Superior temporal gyrus (tissue), 1 donor: Measurements from ENCODE around the gene NELFCD.
"Not testable (repeated sequence)": the region's sequence is repeated elsewhere in the genome, so short reads cannot be mapped to it uniquely, and the experiment has no call there.

Source experiments
- DNase-seq: peaks from one replicate; pipeline ENCODE4 v3.0.0-alpha.2; 2016; ENCODE audit errors: extremely low spot score

The NELFCD gene

GRCh38 chr20:58980711-58981627 is at the start of gene NELFCD:
Gene NELFCD (plus strand): TSS chr20:58981256. CDS start chr20:58981310, 54 bp downstream.
- DNase-seq = peak; percentile 76

DNA sequence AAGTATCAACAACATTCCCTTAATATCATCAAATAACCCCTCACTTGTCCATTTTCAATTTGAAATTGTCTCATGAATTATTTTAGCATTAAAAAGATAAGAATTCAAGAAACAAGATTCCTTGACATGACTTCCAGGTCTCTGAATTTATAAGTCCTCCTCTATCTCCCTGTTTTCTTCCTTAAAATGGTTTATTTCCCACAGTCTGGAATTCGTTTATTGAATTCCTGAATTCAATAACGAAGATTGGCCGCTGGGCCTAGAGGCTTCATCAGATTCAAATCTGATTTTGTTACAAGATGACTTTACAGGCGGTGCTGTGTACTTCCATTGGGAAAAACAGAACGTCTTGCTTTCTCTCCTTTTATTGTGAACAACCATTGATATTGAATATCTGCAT is 48.9 kb upstream of the NELFCD start:
- DNase-seq = no peak

- DNase-seq = no peak
Observed at GRCh38 chr20:58938078-58938477, 43.0 kb upstream of the NELFCD start.

DNA sequence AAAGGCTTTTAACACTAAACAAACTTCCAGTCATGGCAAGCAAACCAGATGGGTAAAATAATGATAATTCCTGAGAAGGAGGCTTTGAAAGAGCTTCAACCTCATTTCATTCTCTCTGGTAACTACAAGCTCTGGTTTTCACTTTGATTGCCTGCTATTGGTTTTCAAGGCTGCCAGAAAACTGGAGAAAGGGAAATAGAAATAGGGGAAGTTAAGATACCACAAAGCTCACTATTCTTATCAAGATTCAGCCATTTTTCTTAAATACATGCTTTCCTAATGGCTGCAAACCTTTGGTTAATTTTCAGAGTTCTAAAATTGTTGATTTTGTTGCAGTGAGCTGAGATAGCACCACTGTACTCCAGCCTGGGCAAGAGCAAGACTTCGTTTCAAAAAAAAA is 42.5 kb upstream of the NELFCD start:
- no peak for DNase-seq

DNA sequence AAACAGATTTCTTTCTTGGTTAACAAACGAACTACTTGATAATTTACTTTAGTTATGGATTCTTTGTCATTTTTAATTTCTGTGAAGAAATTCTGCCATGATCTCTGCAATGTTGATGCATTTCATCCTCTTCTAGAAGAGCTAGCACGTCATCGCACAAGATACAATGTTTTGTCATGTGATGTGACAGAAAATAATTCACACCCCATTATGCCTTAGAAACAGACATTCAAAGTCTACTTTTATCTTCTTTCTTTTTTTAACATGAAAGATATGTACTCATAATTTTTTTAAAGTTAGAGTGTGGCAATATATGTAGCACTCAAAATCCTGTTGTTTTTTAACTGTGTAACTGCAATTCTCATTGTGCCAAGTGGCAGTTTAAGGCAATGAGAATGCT is 39.6 kb upstream of the NELFCD start:
- peak; percentile 24 for DNase-seq

GRCh38 chr20:58942549-58942948 is 38.5 kb upstream of the NELFCD start:
- no peak for DNase-seq

DNA sequence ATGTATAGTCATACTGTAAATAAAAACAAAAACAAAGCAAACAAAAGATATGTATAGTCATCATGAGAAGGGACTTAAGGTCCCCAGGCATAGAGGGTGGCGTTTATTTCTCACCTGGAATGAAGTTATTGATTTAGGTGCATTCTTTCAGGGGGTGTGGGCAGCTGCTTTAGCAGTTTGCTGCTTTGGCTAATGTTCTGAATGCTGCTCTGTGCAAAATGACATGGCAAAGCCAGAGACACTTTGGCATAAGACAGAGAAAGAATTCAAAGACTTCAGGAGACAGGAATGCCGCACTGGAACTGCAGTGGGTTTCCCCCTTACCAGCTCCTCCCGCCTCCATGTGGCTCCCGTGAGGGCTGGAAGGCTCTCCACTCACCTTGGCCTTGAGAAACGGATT is 36.4 kb upstream of the NELFCD start:
- DNase-seq = no peak

DNA sequence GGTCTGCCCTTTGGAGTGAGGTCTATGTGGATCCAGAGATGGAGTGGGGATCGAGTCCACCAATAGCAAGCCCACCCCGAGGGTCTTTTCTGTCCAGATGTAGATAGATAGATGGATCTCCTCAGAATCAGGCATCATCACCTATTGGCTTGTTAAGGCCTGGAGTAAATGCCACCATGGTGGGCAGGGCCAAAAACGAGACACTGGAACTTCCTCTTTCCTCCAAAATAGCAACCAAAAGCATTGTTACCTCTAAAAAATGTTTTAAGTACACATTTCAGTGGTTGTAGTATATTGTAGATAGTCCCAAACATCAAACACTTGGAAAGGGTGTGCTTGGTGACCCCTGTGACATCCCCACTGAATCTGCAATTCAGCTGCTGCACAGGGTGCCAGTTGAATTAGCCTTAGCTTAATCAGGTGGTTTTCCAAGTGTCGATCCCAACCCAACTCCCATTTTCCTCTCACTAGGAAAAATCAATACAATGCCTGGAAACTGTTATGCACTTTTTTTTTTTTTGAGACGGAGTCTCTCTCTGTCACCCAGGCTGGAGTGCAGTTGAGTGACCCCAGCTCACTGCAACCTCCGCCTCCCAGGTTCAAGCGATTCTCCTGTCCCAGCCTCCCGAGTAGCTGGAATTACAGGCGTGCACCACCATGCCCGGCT is 35.0 kb upstream of the NELFCD start:
- DNase-seq = no peak

DNA sequence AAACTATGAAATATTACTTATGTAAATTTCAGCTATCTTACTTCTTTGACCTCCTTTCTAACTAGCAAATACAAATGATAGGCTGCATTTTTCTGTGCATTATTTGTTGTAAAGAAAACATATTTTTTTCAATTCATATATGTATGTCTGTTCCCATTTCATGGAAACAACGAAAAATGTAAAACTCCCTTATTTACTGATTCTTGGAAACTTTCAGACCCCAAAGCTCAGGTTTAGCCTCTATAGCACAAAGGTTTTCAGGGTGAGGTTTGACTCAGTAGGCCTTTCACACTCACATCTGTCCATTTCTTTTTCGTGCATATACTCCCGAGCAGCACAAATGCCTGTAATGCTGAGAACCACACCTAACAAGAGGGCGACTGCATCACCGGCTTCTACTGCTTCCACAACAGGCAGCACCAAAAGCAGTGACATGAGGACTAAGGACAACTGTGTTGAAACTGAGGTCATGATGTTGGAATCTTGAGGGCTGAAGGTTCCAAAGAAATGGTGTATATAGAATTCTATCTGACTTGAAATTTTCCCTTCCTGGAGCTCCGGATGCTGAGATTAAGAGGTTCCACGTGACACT is 33.2 kb upstream of the NELFCD start:
- DNase-seq = not testable (repeated sequence)

DNA sequence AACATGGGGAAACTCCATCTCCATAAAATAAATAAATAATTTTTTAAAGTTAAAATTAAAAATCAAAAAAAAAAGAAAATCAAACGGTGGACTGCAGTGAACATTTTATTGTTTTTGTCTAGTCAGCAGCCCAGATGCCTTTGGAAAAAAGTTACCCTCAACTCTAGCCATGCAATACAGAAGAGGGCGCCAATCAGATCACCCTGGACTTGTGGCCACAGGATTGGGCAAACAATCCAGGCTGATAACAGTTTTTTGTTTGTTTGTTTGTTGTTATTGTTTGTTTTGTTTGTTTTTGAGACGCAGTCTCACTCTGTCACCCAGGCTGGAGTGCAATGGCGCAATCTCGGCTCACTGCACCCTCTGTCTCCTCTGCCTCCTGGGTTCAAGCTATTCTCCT is 30.5 kb upstream of the NELFCD start:
- no peak for DNase-seq

DNA sequence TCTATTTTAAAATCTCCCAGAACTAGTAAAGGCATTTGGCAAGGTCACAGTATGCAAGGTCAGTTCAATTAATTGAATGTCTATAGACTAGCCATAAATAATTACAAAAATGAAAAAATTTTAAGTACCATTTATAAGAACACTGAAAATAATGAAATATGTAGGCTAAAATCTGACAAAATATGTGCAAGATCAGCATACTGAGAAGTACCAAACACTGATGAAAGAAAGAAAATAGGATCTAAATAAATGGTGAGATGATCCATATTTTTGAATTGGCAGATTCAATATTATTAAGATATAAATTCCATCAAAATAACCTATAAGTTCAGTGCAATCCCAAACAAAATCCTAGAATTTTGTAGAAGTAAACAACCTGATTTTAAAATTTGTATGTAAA is 28.0 kb upstream of the NELFCD start:
- no peak for DNase-seq

DNA sequence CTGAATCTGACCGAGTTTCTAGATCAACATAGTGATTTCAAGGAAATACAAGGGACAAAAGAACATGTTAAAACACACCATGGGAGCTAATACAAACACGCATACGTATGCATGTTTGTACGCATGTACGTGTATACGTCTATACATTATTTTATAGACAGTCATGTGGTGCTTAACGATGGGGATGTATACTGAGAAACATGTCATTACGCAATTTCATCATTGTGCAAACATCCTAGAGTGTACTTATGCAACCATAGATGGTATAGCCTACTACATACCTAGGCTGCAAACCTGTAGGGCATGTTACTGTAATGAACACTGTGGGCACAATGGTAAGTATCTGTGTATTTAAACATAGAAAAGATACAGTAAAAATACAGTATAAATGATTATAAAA is 25.0 kb upstream of the NELFCD start:
- DNase-seq = no peak

GRCh38 chr20:58959652-58960051 is 21.4 kb upstream of the NELFCD start:
- DNase-seq = no peak

DNA sequence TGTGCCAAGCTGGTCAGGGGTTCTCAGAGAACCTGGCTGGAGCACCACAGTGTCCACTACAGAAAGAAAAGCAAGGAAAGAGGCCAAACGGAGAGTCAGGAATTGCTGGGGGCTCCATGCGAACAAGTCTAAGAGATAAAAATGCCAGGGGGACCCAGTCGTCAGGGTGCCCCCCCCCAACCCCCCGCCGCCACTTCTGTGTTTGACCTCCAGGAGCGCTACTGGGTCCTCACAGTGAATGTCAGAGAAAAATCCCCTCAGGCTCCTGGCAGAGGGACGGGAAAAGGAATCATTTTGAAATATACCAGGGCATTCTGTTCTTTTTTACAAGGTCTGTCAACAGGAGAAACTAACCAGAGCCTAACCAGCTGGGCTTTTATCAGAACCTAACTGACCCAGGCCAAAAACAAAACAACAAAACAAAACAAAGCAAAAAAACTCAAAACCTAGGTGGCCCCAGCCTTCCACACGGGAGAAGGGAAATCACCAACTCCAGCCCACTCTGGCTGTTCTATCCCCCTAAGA is 17.9 kb upstream of the NELFCD start:
- DNase-seq = no peak

DNA sequence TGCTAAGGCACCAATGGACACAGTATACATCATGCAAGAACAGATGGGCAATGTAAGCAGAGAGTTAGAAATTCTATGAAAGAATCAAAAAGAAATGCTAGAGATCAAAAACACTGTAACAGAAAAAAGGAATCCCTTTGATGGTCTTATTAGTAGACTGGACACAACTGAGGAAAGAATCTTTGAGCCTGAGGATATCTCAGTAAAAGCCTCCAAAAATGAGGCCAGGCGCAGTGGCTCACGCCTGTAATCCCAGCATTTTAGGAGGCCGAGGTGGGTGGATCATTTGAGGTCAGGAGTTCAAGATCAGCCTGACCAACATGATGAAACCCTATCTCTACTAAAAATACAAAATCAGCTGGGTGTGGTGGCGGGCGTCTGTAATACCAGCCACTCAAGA is 17.1 kb upstream of the NELFCD start:
- not testable (repeated sequence) for DNase-seq

- no peak for DNase-seq
Observed at GRCh38 chr20:58965270-58966064, 15.6 kb upstream of the NELFCD start.

GRCh38 chr20:58967652-58968429 is 13.2 kb upstream of the NELFCD start:
- DNase-seq = no peak

- DNase-seq = no peak
Observed at GRCh38 chr20:58969439-58969838, 11.6 kb upstream of the NELFCD start.

DNA sequence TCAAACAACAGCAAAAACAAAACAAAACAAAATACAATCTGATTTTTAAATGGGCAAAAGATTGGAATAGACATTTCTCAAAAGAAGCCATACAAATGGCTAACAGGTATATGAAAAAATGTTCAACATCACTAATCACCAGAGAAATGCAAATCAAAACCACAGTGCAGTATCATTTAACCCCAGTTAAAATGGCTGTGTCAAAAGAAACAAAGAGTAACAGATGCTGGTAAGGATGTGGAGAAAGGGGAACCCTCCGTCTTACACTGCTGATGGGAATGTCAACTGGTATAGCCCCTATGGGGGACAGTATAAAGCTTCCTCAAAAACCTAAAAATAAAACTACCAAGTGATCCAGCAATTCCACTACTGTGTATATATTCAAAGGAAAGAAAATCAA is 10.9 kb upstream of the NELFCD start:
- no peak for DNase-seq

DNA sequence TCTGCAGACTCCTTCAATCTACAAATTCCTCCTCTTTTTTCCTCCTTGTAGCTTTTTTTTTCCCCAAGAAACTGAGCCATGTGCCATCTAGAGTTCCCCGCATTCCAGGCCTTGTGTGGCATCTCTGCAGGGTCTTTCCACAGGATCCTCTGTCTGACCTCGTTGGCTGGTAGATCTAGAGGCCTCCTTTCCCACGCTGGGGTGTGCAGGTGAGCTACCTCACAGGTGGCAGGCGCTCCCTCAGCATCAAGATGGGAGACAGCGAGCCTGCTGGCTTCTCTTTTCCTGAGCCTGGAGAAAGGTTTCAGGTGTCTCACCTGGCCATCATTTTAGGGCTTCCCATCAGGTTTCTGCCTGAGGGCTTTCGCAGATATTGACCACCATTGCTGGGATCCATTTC is 9.6 kb upstream of the NELFCD start:
- no peak for DNase-seq

DNA sequence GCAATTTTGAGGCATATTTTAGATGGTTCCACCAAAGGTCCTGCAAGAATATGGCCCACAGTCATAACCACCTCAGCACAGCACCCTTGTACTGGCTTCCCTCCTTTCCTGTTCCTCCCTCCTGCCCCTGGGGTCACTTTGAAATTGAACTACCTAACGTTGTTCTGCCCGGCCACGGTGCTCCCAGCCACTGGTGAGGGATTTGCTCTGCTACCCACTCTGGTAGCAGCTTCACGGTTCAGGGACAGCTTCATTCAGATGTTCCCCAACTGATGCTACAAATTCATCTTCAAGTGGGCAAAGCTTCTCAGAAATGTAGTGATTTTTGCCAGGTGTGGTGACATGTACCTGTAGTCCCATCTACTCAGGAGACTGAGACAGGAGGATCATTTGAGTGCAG is 7.9 kb upstream of the NELFCD start:
- DNase-seq = no peak
